CD4-positive, alpha-beta T cell treated with Interleukin-4 for 4 hours (primary cell): Measurements from ENCODE around the gene NUCKS1.

Experiments used
- DNase-seq: peaks from one replicate; pipeline ENCODE4 v3.0.0-alpha.2; 2020

NUCKS1 gene

GRCh38 chr1:205667909-205668643 lies 81.9 kb downstream of the NUCKS1 start:
- no peak for DNase-seq

- DNase-seq, result no peak
Measured at GRCh38 chr1:205666372-205667166, 83.4 kb downstream of the NUCKS1 start.

GRCh38 chr1:205665201-205666045 lies 84.6 kb downstream of the NUCKS1 start:
- DNase-seq, result no peak

GRCh38 chr1:205664399-205665017 lies 85.5 kb downstream of the NUCKS1 start:
- no peak for DNase-seq

GRCh38 chr1:205663286-205663936 lies 86.6 kb downstream of the NUCKS1 start:
- DNase-seq, result no peak
